ENCODE data around the gene FAM13A.
A peak's percentile ranks its signal among the peaks of the same experiment; 100 is the strongest.

FAM13A gene

GRCh38 chr4:88843067-88843685 is 213.8 kb downstream of the FAM13A start:
- DNase-seq (ENCODE audit: low spot score), result no peak

- peak; percentile 14 for DNase-seq (ENCODE audit: low spot score)
These were observed 215.3 kb downstream of the FAM13A start for GRCh38 chr4:88841635-88842034.

GRCh38 chr4:88836216-88836615 is 220.8 kb downstream of the FAM13A start:
- DNase-seq (ENCODE audit: low spot score), result no peak

DNA sequence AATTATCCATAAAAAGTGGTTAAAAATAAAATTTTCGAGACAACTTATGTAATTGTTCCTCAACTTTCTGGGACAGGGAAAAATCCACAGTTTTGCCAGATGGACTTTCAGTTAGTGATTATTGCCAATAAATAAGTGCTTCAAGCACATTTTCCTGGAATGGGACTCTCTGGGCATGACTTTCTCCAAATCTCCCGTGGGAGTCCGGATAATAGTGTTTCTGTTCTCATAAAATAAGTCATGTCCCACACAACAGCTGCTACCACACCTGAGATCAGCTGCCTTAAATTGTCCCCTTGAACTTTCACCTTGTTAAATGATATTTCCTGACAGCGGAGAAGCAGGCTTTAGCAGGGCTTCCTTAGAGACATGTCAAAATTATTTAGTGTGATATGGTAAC is 226.0 kb downstream of the FAM13A start:
- DNase-seq (ENCODE audit: low spot score), result no peak

DNA sequence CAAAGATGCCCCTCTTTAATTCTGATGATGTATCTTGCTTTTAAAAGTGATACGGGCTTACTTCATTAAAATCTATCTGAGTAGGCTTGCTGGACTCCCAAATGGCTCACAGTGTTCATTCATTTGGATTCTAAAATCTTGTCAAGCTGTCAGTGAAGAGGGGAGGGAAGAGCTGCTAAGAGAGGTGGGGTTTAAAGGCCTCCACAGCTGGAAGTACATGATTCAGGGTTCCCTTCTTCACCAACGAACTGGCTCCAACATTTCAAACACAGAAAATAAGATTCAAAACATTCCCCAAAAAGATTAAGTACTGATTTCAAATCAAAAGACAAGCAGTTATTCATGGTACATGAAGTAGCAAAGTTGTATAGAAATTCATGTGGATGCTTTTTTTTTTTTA is 226.4 kb downstream of the FAM13A start:
- DNase-seq (ENCODE audit: low spot score), result no peak

GRCh38 chr4:88828842-88829571 is 228.0 kb downstream of the FAM13A start:
- no peak for DNase-seq (ENCODE audit: low spot score)

DNA sequence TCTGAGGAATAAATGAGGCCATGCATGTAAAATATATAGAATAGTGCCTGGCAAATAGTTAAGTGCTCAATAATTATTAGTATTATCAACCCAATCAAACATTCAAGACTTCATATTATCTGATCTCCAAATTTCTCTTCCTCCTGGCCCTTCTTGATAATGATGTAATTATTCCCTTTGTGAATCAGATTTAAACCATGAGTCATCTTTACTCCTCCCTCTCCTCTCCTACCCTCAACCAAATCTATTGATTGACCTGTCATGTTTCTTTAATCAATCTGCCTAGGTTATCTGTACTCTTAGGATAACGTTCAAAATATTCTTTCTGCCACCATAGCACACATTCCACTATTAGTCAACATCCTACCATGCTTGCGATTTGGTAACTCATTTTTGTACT is 229.5 kb downstream of the FAM13A start:
- DNase-seq (ENCODE audit: low spot score), result no peak

- DNase-seq (ENCODE audit: low spot score), result no peak
These were observed 230.2 kb downstream of the FAM13A start for GRCh38 chr4:88826771-88827170.

GRCh38 chr4:88825931-88826330 is 231.1 kb downstream of the FAM13A start:
- DNase-seq (ENCODE audit: low spot score), result no peak

DNA sequence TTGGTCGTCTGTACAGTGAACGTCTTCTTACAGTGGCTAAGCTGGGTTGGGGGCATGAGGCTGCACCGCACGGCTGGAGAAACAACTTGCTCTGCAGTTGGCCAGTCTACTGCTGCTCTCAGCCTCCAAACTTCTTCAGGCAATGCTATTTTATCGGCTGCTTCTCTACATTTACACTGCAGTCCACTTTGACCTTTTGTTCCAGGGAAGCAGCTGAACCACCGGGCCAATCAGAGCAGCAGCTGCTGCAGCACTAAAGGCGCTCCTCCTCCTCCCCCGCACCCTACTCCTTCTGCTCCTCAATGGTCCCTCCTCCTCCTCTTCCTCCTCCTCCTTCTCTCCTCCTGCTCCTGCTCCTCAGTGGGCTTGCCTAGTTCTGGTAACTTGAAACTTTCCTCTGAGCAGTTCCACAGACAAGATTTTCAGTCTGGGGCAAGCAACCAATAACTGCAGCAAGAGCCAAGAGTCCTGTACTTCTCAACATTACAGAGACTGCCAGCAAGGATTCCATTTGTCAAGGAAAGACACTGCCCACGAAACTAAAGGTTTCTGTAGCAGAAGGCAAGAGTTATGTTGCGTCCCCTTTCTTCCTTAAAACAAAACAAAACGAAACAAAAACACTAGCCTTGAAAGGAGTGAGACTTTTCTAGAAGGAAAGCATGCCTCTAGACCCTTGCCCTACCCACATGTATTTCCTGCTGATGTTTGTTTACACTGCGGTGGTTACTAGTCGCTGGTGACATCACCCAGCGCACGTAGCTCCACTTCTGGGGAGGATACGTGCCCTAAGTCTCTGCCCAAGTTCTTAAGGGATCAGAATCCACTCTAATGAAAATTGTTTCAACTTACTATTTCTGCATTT is 233.7 kb downstream of the FAM13A start:
- DNase-seq (ENCODE audit: low spot score), result peak; percentile 85

- DNase-seq (ENCODE audit: low spot score), result no peak
These were observed 234.8 kb downstream of the FAM13A start for GRCh38 chr4:88822034-88822789.

DNA sequence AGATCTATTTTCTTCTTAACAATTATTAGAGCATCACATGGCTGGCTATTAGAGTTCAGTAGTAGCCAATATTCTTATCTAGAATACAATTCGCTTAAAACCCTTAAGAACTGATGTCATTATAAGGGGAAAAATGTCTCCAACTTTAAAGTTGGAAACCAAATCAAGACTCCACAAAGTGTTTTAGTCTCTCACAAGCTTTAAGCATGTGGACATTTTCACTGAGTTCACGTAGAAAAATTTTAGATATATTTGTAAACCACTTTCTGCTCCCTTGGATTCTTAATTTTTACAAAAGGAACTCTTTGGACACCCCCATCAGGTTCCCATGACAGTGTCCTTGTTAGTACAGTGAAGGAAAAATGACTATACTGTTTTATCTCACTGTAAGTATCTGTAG is 235.5 kb downstream of the FAM13A start:
- no peak for DNase-seq (ENCODE audit: low spot score)

- DNase-seq (ENCODE audit: low spot score), result no peak
These were observed 236.1 kb downstream of the FAM13A start for GRCh38 chr4:88820698-88821415.

DNA sequence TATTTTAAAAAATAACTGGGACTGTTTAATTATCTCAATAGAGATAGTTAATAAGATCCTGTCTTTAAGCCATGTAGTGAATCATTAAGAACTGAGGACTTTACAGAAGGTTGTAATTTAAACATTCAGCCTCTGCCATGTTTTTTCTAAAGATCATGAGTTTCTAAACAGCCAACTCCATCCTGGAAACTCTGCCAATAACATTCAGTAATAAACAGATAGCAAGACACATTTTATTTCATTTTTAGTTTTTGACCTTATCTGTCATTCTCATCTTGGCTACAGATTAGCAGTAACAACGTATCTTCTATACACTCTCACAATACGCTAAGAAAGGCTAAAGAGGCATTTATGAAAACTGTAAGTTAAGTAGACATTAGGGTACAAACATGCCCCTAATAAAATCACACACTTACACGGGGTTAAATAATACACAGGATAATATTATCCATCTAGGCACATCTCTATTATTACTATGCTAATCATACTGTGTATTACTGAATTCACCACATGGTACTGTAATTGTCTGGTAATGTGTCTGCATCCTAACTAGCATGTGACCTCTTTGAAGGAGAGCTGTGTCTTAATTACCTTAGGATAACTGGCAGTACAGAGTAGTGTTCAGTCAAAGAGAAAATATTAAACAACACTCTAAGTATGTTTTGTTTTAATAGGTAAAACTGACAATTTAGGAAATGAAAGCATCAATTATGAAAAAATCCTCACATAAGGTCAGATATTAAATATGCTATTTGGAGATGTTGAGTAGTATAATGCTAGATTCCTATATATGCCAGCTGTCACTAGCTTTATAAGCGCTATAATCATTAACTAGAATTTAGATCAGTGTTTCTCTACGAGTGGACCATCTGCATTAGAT is 236.9 kb downstream of the FAM13A start:
- no peak for DNase-seq (ENCODE audit: low spot score)

- peak; percentile 28 for DNase-seq (ENCODE audit: low spot score)
These were observed 238.1 kb downstream of the FAM13A start for GRCh38 chr4:88818631-88819470.

- no peak for DNase-seq (ENCODE audit: low spot score)
These were observed 239.2 kb downstream of the FAM13A start for GRCh38 chr4:88817740-88818139.

- no peak for DNase-seq (ENCODE audit: low spot score)
These were observed 240.6 kb downstream of the FAM13A start for GRCh38 chr4:88816360-88816759.

DNA sequence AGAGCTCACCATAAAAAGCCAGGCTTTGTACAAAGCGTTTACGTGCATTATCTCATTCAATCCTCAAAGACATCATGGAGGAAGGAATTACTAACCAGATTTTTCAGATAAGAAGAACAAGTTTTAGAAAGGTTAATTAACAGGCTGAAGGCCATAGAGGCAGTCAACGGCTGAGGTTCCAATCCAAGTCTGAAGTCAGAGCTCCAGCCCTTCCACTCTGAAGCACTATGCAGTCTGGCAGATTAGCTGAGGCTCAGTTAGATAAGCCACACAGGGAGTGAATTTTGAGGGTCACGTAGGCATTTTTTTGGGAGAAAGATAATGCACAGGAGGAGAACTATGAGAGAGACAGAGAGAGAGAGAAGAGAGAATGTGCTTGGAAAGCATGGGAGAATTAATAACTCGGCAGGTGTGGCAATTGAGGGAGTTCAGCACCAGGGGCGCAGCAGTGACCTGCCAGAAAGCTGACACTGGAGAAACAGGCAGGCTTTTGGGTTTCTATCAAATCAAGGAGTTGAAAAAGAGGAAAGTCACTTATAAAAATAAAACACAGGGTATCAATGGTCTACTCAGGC is 242.9 kb downstream of the FAM13A start:
- DNase-seq (ENCODE audit: low spot score), result no peak

DNA sequence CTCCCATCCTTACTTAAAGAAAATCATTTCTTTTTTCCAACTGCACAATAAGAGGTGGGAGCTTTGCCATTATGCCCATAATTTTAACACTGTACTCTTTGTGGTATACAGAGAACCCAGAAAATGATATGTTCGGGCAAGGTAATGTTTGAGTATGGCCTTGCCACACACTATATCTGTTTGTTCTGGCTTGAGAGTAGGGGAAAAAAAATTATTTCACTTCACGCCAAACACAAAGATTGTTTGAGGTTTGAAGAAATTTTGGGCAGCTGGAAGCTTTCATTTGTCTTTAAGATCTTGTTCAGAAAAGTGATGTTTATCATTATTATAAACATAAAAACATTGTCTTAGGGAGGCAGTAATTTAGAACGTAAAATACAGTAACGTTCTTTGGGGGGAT is 244.0 kb downstream of the FAM13A start:
- no peak for DNase-seq (ENCODE audit: low spot score)
